HG03159 (cell line): Measurements from ENCODE around the gene NPAS3.

Source experiments
- ATAC-seq: cut with Tn5 transposase; IDR thresholded peaks from one replicate; pipeline ENCODE4 v1.9.1; 2021; ENCODE audit warnings: mild to moderate bottlenecking, moderate library complexity; ENCODE audit not compliant: unreplicated experiment

The NPAS3 gene

DNA sequence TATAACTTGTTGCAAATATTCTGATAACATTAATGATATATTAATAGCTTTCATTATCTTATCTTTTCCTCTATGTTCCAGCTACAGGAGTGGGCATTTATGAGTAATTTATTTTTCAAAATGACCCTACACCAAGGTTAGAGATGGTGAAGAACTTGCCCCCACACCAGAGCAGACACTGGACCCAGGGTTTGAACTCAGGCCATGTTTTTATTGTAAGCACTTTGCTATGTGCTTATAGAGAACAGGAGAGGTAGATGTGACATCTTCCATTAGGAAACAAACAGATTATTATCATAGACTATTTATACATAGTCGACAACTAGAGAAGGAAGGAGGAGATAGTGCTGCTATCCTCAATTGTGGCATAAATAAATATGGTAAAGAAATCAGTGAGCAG is 747.0 kb downstream of the NPAS3 start:
- ATAC-seq: no peak

DNA sequence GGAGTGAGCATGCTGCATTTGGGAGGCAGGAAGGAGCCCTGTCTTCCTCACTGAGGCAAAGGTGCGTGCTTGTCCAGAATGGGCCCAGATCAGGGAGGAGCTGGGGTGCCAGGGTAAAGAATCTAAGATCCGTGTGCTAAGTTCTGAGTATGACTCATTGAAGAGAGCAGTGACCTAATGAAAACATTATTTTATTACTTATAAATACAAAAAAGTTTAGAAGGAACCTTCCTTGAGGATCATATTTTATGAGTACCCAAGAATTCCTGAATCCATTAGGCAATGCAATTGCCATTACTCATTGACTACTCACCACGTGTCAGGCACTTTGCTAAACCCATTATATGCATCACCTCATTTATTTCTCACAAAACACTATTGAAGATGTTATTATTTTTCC is 747.5 kb downstream of the NPAS3 start:
- no peak for ATAC-seq

DNA sequence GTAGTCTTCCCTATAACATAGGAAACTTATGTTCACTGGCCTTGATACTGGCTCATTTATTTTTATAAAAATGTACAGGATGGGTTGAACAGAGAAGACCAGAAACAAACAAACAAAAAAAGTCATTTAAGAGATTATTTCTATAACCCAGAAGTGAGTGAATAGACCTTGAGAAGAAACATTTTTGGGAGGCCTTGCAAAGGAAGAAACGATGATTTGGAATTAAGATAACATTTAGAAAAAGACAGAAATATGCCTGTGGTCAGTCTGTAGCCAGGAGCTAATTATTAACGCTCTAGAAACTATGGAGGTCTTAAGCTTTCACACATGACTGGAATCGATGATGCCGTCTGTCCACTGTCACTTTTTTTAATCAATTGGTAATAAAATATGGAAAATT is 748.2 kb downstream of the NPAS3 start:
- no peak for ATAC-seq

- ATAC-seq: no peak
These were observed 751.0 kb downstream of the NPAS3 start for GRCh38 chr14:33689680-33690079.

- ATAC-seq: no peak
These were observed 753.2 kb downstream of the NPAS3 start for GRCh38 chr14:33691907-33692306.

DNA sequence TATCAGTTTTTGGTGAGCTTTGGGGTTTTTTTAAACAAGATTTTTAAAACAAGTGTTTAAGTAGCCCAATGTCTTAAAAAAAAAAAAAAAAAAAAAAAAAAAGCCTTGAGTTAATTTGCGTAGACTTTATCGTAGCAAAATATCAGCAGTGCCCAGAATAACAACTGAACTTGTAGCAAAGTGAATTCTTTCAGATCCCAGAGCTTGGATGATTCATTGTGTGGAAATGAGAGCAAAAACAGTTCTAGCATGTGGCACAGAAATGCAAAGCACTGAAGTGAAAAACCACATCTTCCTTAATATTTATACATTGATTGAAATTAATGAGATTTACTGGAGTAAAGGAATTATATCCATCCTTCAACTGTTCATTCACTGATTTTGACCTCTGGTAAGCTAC is 754.1 kb downstream of the NPAS3 start:
- no peak for ATAC-seq

DNA sequence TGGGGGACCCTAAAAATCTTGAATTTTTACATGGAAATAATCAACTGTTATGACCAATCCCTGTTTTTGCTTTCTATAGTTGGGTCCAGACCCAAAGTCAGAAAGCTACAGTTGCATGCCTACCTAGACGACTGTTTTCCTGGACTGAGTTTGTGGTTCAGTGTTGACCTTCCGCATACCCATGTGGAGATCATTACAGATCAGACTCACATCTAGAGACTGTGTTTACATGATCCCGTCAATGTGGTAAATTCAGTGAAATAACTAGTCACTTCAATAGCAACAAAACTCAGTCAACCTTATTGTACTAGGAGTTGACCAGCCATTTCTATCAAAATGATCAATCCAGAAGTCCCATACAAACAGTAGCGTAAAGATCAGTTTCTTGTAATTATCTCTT is 754.6 kb downstream of the NPAS3 start:
- ATAC-seq: no peak

DNA sequence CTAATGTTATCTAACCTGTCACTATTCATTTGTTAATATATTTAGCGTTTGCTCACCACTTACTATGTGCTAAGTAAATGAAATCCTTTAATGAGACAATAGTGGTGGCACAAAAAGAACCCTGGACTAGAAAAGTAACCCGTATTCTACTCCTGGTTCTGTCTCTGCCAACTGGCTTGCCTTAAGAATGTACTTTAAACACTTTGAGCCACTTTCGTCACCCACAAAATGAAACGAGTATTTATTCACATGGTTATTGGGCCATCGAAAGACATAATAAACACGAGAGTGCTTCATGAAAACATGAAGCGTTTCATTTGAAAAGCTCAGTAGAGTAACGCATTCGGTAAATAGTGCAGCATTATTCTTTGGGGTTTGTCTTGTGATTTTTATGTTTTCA is 757.5 kb downstream of the NPAS3 start:
- ATAC-seq: no peak

DNA sequence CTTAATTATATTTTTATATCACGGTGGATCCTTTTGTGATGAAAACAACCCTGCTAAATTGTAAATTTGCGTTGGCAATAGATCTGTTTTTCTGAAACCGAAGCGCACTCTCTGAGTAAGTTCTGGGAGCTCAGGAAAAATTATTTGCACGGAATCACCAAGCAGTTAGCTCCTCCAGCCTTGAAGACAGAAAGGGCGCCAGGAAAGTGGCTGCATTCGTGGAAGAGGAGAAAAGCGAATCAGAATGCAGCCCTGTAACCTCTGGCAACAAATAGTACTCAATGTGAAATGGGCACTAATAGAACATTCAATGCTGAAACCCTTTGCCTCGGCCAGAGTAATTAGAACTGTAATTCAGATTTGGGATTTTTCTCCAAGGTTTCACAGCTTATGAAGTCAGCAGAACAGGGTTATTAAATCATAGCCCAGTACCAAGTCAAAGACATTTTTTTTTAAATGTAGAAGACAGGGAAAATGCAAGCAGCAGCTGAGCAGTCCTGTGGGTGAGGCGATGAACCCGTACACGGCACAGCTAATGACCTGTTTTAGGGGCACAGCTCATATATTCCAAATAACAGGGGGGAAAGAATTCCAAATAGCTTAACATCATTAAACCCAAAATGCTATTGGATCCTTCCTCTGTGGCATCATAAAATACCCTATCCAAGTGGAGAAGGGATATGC is 760.8 kb downstream of the NPAS3 start:
- no peak for ATAC-seq

GRCh38 chr14:33700052-33700451 is 761.4 kb downstream of the NPAS3 start:
- ATAC-seq: no peak

- ATAC-seq: no peak
These were observed 763.6 kb downstream of the NPAS3 start for GRCh38 chr14:33702293-33702692.

DNA sequence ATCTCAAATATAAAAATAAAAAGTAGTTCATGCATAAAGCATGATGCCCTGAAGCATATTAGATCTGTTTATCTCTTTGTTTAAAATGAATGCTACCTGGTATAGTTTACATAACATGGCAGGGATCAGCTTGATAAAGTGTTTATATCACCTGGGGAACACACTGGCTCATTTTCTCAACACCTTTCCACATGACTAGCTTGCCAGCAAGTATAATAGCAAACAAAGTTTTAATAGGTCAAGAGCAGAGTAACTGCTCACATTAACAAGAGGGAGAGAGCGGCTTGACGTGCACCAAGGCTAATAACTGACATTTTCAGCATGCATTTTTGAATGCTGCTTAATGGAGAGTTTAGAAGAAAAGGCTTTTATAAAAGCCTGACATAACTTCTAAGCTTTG is 765.8 kb downstream of the NPAS3 start:
- ATAC-seq: no peak

DNA sequence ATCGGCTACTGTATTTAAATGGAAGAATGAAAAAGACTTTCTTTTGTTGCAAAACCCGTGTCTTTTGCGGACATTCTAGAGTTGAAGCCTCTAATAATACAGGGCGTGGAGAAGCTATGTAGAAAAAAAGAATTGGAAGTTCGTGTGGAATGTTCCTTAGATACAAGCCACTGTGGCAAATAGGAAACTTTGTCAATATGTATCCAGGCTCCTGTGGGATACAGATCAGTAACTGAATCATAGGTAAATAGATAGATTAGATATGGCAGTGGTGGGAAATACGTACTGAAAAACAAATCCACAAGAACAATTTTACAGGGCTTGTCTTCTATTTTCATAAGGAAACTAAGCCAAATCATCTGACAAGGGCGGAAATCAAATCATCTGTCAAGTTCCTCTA is 766.8 kb downstream of the NPAS3 start:
- no peak for ATAC-seq

- no peak for ATAC-seq
These were observed 769.0 kb downstream of the NPAS3 start for GRCh38 chr14:33707716-33708115.

DNA sequence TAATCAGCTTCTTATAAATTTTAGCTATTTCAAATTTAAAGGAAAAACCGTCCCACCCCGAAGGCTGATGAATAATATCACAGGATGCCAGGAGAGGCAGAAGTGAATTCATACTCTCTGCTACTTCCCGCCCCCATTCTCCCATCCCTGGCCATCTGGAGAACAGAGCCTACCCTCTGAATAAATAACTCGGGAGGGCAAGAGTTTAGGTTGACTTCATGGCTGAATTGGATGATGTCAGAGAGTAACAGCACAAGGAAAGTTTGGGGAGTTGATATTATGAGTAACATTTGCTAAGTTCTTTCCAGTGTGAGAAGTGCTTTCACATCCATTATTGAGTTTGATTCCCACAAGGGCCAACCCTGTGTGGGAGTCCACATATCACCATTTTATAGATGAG is 770.6 kb downstream of the NPAS3 start:
- ATAC-seq: no peak

GRCh38 chr14:33709711-33710110 is 771.0 kb downstream of the NPAS3 start:
- ATAC-seq: no peak

DNA sequence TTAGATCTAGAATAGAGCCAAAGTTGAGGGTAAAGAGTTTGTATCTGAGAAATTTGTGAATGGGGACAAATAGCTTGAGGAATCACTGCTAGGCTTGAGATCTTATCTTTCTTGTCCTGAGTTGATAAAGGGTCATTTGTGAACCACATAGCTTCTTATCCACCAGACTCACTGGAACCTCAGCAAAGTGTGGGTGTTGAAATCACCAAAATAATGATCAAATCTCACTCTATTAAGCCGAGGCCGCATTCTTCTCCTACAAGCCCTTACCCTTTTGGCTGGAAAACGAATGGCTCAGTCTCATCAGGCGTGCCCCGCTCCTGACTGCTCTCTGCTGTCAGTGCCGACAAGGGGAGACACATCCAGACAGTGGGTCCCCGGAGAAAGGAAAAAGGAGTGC is 771.6 kb downstream of the NPAS3 start:
- ATAC-seq: no peak

DNA sequence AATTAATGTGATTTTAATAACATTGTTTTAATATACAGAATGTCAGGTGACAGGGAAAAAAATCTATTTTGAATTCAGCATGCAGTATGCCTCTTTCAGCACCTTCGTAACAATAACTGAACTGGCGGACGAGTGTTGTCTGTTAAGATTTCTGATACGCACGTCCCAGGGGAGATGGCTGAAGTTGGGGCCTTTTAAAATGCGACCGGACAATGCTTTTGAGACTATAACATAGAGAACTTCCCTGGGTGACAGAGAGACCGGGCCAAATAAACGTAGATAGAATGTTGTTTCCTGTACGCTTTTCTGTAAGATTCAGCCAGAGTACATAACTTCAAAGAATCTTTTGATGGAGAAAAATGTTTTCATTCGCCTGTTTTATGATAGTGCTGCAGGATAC is 772.5 kb downstream of the NPAS3 start:
- ATAC-seq: no peak

DNA sequence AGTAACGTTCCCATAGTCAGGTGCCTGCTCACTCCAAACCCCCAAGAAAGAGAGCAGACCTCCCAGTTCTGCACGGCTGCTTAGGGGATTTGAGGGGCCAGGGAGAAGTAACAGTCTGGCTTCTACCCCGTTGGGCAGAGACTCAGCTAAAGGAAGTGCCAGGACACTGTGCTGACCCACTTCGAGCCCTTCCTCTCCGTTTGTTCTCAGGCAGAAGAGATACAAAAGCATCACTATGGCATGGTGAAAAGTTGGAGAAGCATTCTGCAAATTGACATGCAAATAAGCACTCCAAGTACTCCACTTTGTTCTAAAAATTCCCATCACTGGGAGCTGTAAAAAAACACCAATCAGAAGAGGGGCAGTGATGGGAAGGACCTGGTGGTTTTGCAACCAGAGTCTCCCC is 773.1 kb downstream of the NPAS3 start:
- no peak for ATAC-seq

GRCh38 chr14:33714527-33715226 is 776.0 kb downstream of the NPAS3 start:
- no peak for ATAC-seq

GRCh38 chr14:33715227-33715528 is 776.5 kb downstream of the NPAS3 start:
- ATAC-seq: no peak

- no peak for ATAC-seq
These were observed 778.2 kb downstream of the NPAS3 start for GRCh38 chr14:33716921-33717320.

DNA sequence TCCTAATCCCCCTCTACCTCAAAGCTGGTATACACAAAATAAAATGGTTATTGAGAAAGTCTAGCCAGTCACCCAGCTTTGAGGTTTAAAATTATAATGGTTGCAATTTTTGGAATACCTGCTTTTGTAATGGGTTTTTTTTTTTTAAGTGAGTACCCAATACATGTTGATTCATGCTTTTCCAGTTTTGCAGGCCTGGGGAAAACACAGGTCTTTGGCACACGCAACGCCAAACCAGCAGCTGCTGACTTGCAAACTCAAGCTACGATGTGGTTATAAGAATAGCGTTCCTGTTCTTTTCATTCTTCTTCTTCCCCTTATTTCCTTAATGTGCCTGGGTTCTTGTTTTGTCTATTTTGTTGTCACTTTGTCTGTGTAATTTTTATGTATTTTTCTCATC is 779.2 kb downstream of the NPAS3 start:
- ATAC-seq: no peak
